Esophagus squamous epithelium (tissue), 4 donors: ENCODE measurements around the gene ADCY6.

Experiments
- POLR2A ChIP-seq, 4 donors: fragments of 450-650 bp; IDR thresholded peaks; one replicate each; pipeline ENCODE4 v1.6.1; 2017; ENCODE audit warnings: antibody characterized with exemption in 4 of 4, mild to moderate bottlenecking in 4 of 4, moderate library complexity in 3 of 4
- TF ChIP-seq, protein P1 (sequence below), 6 experiments: fragments of 450-650 bp in 4 of 6; fragments of 200-600 bp in 2 of 6; sonication (generic) in 2 of 6; IDR thresholded peaks; one replicate each; pipeline ENCODE4 v1.5.1; 2016 to 2019; ENCODE audit warnings: antibody characterized with exemption in 6 of 6, mild to moderate bottlenecking in 4 of 6, moderate library complexity in 4 of 6

DNA sequence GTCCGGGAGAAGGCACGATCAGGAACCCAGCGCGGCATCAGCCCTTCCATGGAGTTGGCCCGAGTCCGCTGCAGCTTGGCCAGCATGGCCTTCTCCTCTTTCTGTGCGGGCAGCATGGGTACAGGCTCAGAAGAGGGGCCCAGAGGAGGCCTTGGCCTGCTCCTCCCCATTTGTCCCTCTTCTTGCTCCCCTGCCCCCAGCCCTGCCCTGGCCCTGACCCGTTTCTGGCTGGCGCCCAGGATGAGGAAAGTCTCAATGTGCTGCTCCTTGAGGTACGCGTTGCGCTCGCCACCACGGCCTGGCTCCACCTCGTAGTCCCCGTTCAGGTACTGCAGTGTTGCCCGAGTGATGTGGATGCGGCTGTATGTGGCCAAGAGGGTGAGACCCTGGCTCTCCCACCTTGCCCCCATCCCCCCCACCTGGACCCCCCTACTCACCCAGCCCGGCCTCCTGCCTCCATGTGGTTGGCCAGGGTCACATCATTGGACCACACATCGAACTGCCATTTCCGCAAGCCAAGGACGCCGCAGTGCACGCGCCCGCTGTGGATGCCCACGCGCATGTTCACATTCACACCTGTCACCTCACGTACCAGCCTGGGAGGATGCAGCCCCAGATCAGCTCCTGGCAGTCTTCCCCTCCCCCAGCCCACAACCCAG lies 12.8 kb downstream of the ADCY6 start:
- TF ChIP-seq, protein P1, sequence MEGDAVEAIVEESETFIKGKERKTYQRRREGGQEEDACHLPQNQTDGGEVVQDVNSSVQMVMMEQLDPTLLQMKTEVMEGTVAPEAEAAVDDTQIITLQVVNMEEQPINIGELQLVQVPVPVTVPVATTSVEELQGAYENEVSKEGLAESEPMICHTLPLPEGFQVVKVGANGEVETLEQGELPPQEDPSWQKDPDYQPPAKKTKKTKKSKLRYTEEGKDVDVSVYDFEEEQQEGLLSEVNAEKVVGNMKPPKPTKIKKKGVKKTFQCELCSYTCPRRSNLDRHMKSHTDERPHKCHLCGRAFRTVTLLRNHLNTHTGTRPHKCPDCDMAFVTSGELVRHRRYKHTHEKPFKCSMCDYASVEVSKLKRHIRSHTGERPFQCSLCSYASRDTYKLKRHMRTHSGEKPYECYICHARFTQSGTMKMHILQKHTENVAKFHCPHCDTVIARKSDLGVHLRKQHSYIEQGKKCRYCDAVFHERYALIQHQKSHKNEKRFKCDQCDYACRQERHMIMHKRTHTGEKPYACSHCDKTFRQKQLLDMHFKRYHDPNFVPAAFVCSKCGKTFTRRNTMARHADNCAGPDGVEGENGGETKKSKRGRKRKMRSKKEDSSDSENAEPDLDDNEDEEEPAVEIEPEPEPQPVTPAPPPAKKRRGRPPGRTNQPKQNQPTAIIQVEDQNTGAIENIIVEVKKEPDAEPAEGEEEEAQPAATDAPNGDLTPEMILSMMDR (IDR thresholded peaks at IDR 0.05), result no peak
- TF ChIP-seq POLR2A (IDR thresholded peaks at IDR 0.05), result no peak
